ENCODE results near the gene HLA-DMB.

DNA sequence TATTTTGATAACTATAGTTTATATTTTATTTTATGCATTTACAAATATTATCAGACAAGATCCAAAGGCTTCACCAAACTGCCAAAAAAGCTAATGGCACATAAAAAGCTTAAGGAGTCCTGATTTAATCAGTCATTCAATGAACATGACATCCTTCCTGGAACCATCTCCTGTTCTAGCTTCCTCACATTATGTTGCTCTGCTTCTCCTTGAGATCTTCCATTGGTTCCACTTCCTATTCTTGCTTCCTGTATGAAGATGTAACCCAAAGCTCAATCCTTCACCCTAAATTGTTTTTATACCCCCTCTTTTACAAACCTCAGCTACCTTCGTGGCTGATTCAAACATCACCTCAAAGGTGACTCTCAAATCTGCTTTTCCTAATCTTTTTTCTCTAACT lies 23.0 kb upstream of the HLA-DMB start:
- TF ChIP-seq CTCF (conservative IDR thresholded peaks at IDR 0.05 in 1 of 2, IDR thresholded peaks at IDR 0.05 in 1 of 2; ENCODE audit: low read depth in 1 of 2, low read length in 2 of 2) (no peak), EZH2 (IDR thresholded peaks at IDR 0.05; ENCODE audit: low read length, missing control alignments) (no peak)

Measured in fibroblast of lung (primary cell).